Peyer's patch (tissue), 4 donors: Measurements from ENCODE around the gene HOXC6. TPM values are rescaled to one million over a fixed set of nuclear protein-coding genes. Genes with fewer than 3 reads are reported as not detected.
A peak's percentile ranks its signal among the peaks of the same experiment; 100 is the strongest.

ENCODE experiments used
- DNase-seq, 3 donors: peaks; one replicate each; pipeline ENCODE4 v3.0.0-alpha.2; 2017 to 2019
- H3K27ac ChIP-seq, 4 donors: fragments of 200-600 bp; sonication (generic); one replicate each; pipeline ENCODE4 v1.5.1; 2016 to 2019
- H3K27me3 ChIP-seq, 2 donors: fragments of 200-600 bp; sonication (generic); one replicate each; pipeline ENCODE4 v1.5.1; 2019
- H3K36me3 ChIP-seq, 3 donors: fragments of 200-600 bp; sonication (generic); one replicate each; pipeline ENCODE4 v1.5.1; 2016 to 2019
- H3K4me1 ChIP-seq, 4 donors: fragments of 200-600 bp; sonication (generic); one replicate each; pipeline ENCODE4 v1.5.1; 2016 to 2019
- H3K4me3 ChIP-seq, 4 donors: fragments of 200-600 bp; sonication (generic); 1 replicate in 3 of 4; 2 replicates in 1 of 4; pipeline ENCODE4 v1.5.1; 2016 to 2019; ENCODE audit warnings: mild to moderate bottlenecking in 1 of 4
- H3K9me3 ChIP-seq, 4 donors: fragments of 200-600 bp; sonication (generic); one replicate each; pipeline ENCODE4 v1.5.1; 2016 to 2019; ENCODE audit warnings: mild to moderate bottlenecking in 1 of 4
- CTCF ChIP-seq, 6 experiments: fragments of 450-650 bp in 4 of 6; fragments of 200-600 bp in 2 of 6; sonication (generic) in 1 of 6; IDR thresholded peaks; one replicate each; pipeline ENCODE4 v1.5.1; 2017 to 2019; ENCODE audit warnings: antibody characterized with exemption in 6 of 6, mild to moderate bottlenecking in 3 of 6, moderate library complexity in 1 of 6
- POLR2A ChIP-seq, 2 donors: fragments of 450-650 bp; IDR thresholded peaks; one replicate each; pipeline ENCODE4 v1.5.1; 2017; ENCODE audit warnings: antibody characterized with exemption in 2 of 2, mild to moderate bottlenecking in 2 of 2, moderate library complexity in 2 of 2
- total RNA-seq, 4 donors: library from RNA; depleted of rRNA; stranded (reverse); fragments of >200 nt; gene quantifications; one replicate each; pipeline ENCODE4 v1.1.0, GENCODE V29; 2016

Gene HOXC6
- total RNA-seq, 4 donors from 2014 or later, result 0.70 to 1.7 (median 1.3) TPM

- Histone ChIP-seq H3K9me3 (no peaks in the 10 kb centered on the region), H3K36me3 (no peaks in the 10 kb centered on the region), H3K27me3 (peaks cover 0 to 42% of the 10 kb centered on the region in 2 donors), H3K4me3 (peak overlapping the region; percentile 7 to 49 (median 38)), H3K27ac (peak overlapping the region; percentile 6 to 85 (median 72)), H3K4me1 (peaks cover 0 to 32% (median 6%) of the 10 kb centered on the region in 4 donors)
- TF ChIP-seq CTCF (IDR thresholded peaks at IDR 0.05) (no peak), POLR2A (IDR thresholded peaks at IDR 0.05) (no peak)
- no peak for DNase-seq
These were observed 17.9 kb upstream of the HOXC6 start for GRCh38 chr12:54010053-54010971.

- TF ChIP-seq POLR2A (IDR thresholded peaks at IDR 0.05), result no peak
- TF ChIP-seq CTCF (IDR thresholded peaks at IDR 0.05), result no peak
- Histone ChIP-seq H3K4me3 (peak overlapping the region in 1 of 4 donors; percentile 49), H3K4me1 (peaks cover 0 to 36% (median 6%) of the 10 kb centered on the region in 4 donors), H3K36me3 (no peaks in the 10 kb centered on the region), H3K27me3 (peaks cover 0 to 40% of the 10 kb centered on the region in 2 donors), H3K9me3 (no peaks in the 10 kb centered on the region), H3K27ac (peak overlapping the region; percentile 6 to 85 (median 72))
- DNase-seq, result no peak
These were observed 17.1 kb upstream of the HOXC6 start for GRCh38 chr12:54010972-54011664.

GRCh38 chr12:54011665-54012532, 16.3 kb upstream of the HOXC6 start:
- Histone ChIP-seq H3K36me3 (no peaks in the 10 kb centered on the region), H3K4me1 (peaks cover 0 to 36% (median 4%) of the 10 kb centered on the region in 4 donors), H3K9me3 (no peaks in the 10 kb centered on the region), H3K4me3 (peak overlapping the region in 1 of 4 donors; percentile 49), H3K27me3 (peaks cover 0 to 41% of the 10 kb centered on the region in 2 donors), H3K27ac (peak overlapping the region; percentile 6 to 85 (median 44))
- no peak for TF ChIP-seq CTCF (IDR thresholded peaks at IDR 0.05)
- TF ChIP-seq POLR2A (IDR thresholded peaks at IDR 0.05), result no peak
- no peak for DNase-seq

GRCh38 chr12:54012631-54013409, 15.4 kb upstream of the HOXC6 start:
- peak in 1 of 3 donors; percentile 43 for DNase-seq
- H3K4me3 ChIP-seq, result no peak overlapping the region
- H3K27ac ChIP-seq, result peak overlapping the region in 3 of 4 donors; percentile 46 to 85 (median 76)
- H3K36me3 ChIP-seq, result no peaks in the 10 kb centered on the region
- peaks cover 0 to 42% of the 10 kb centered on the region in 2 donors for H3K27me3 ChIP-seq
- TF ChIP-seq CTCF (IDR thresholded peaks at IDR 0.05) (no peak), POLR2A (IDR thresholded peaks at IDR 0.05) (no peak)
- H3K4me1 ChIP-seq, result peaks cover 0 to 31% (median 7%) of the 10 kb centered on the region in 4 donors
- no peaks in the 10 kb centered on the region for H3K9me3 ChIP-seq
